COLO668 (cell line): ENCODE measurements around the gene POP4.
"Not testable (repeated sequence)": the region's sequence is repeated elsewhere in the genome, so short reads cannot be mapped to it uniquely, and the experiment has no call there.

Experiments
- DNase-seq: peaks from one replicate; lab custom pipeline; 2025; ENCODE audit not compliant: unreplicated experiment; lab: John Stamatoyannopoulos, UW

Gene POP4

DNA sequence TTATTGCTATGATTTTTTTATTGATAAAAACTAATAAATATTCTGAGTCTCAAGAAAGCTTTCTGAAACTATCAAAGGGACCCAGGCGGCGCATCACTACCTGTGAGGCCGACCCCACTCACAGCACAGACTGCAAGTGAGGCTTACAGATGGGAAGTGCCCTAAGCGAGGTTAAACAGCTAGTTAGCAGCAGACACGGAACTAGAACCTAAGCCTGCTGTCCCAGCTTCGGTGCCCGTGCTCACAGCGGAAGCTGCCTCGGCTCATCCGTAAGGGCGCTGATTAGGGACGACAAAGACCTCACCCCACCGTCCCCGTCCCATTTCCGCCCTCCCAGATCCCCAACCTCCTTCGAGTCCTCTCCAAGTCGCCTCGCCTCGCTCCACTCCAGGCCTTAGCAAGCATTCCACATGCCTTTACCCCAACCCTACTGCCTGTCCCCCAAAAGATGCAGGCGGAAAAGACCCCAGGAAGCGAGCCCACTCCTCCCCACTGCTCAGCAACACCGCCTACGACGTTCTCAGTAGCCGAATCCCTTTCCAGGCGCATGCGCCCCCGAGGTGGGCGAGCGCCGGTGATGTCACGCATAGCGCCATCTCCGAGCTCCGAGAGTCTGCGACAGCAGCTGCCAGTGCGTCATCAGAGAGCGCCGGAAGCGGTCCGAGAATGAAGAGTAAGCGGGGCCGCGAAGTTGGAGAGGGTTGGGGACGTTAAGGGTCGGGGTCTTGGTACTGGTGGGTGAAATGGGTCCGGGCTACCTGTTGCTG lies at the start of gene POP4:
TSS of gene POP4 (plus strand) at position 631 of the 767 bp plus-strand sequence. CDS start at position 667, 36 bp downstream.
- DNase-seq, result peak; percentile 97

DNA sequence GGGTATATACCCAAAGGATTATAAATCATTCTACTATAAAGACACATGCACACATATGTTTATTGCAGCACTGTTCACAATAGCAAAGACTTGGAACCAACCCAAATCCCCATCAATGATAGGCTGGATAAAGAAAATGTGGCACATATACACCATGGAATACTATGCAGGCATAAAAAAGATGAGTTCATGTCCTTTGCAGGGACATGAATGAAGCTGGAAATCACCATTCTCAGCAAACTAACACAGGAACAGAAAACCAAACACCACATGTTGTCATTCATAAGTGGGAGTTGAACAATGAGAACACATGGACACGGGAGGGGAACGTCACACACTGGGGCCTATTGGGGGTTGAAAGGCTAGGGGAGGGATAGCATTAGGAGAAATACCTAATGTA lies 47.0 kb upstream of the POP4 start:
- DNase-seq, result not testable (repeated sequence)

DNA sequence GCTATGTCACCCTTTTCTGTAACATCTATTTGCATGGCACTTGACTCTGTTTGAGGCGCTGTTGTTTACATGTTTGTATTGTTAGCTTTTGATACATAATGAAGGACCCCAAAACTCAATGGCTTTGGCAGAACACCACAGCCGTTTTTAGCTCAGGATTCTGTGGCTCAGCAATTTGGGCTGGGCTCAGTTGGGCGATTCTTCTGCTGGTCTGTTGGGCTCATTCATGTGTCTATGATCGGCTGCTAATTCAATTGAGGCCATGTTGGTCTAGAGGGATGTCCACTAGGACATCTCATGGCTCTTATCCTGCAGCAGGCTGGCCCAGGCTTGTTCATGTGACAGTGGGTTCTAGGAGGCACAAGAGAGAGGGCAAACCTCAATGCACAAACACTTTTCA lies 46.3 kb upstream of the POP4 start:
- no peak for DNase-seq

- no peak for DNase-seq
Observed at GRCh38 chr19:29560313-29561075, 45.6 kb upstream of the POP4 start.

GRCh38 chr19:29561601-29562000 lies 44.5 kb upstream of the POP4 start:
- DNase-seq, result no peak

DNA sequence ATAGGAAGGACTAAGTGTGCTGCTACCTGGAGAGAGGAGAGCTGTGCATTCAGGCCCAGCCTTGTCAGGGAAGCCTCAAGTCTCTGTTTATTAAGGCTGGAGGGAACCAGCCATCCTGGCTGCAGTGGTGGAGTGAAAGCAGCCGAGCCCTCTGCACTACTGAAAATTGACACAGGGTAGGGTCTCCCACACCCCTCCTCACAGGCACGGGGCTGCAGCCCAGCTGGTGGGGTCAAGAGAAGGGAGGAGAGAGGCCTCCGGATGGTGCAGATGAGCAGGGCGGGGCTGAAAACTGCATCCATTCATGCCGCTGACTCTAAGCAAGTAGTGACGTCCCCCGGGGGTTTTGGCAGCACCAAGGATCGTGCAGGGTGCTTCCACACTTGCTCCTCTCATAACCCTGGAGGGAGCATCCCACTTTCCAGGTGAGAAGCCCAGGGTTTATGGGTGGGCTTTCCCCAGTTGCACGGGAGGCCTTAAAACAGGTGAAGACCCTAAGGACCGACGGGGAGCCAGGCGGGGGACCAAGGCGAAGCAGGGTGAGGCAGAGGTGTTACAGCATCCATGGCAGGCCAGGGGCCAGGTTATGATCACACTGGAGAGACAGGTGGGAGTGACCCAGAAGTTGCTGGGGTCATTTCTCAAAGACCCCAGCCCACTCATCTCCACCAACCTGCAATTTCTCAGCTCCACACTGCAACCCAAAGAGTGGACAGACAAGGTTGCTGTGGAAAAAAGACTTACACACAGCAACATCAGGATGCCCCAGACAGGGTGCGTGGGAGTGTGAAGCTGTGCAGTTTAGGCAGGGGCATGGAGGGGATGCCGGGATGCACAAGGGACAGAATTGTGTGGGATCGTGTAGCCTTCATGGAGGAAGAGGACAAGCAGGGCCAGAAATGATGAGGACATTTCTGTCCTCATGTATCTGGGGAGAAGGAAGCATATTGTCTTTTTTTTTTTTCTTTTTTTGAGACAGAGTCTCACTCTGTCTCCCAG lies 43.5 kb upstream of the POP4 start:
- no peak for DNase-seq

DNA sequence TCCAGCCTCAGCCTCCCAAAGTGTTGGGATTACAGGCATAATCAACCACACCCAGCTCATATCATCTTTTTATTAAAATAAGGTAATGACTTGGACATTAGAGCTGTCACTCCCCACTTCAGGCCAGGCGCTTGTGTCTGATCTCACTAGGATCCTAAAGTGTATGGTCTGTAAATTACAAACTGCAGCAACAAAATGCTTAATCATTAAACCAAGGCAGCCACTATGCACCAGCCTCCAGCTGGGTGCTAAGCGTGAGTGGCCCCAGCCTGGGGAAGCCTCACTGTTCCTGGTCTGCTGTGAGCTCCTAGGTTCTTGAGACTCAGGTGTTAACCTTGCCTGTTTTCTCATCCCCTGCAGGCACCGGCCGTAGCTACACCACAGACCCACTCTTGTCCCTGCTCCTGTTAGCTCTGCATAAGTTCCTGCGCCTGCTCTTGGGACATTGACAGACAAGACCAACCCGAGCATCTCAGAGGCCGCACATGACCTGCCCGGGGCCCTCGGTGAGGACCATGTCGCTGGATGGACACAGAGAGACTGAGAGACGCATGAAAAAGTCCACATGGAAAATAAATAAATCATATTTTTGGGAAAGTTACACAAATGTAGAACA lies 42.5 kb upstream of the POP4 start:
- DNase-seq, result no peak

GRCh38 chr19:29564574-29565005 lies 41.5 kb upstream of the POP4 start:
- peak; percentile 6 for DNase-seq

- DNase-seq, result no peak
Observed at GRCh38 chr19:29565171-29565570, 40.9 kb upstream of the POP4 start.

- DNase-seq, result no peak
Observed at GRCh38 chr19:29566496-29567054, 39.5 kb upstream of the POP4 start.

- DNase-seq, result no peak
Observed at GRCh38 chr19:29567366-29567915, 38.6 kb upstream of the POP4 start.

GRCh38 chr19:29568036-29569025 lies 37.8 kb upstream of the POP4 start:
- DNase-seq, result no peak

DNA sequence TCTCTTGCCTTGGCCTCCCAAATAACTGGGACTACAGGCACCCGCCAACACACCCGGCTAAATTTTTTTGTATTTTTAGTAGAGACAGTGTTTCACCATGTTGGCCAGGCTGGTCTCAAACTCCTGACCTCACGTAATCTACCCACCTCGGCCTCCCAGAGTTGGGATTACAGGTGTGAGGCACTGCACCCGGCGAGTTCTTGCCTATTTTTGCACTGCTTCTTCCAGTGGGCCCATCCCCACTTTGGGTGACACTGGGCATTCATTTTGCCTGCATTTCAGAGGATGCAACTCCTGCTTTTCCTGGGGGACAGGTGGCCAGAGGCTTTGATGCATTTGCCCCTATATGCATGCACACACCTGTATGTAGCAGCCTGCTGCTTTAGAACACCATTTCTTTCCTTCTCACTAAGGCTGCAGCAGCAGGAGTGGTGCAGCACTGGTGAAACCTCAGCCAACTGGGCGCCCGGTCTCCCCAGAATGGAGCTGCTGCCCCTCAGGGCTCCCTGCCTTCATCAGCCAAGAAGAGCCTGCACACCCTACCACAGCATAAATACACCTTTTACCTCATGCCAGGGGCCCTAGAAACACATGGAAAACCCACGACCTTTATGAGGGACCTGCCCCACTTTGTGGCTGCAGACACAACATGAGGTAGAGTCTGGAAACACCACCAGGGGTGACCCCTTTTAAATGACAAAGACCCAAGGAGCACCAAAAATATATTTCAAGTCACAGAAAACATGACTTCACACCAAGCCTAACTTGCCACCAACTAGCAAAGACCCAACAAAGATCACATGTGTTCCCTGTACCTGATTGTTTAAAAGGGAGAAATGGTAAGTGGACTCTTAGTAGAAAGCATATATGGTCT lies 36.8 kb upstream of the POP4 start:
- DNase-seq, result no peak

DNA sequence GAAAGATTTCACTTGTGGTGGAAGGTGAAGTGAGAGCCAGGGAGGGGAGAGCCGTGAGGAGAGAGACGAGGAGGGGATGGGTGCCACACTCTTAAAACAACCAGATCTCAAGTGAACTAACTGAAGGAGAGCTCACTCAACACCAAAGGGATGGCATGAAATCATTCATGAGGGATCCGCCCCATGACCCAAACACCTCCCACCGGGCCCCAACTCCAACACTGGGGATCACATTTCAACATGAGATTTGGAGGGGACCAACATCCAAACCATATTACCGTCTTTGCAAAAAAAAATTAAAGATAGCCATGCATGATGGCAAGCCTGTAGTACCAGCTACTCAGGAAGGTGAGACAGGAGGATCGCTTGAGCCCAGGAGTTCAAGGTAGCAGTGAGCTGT lies 34.9 kb upstream of the POP4 start:
- no peak for DNase-seq

DNA sequence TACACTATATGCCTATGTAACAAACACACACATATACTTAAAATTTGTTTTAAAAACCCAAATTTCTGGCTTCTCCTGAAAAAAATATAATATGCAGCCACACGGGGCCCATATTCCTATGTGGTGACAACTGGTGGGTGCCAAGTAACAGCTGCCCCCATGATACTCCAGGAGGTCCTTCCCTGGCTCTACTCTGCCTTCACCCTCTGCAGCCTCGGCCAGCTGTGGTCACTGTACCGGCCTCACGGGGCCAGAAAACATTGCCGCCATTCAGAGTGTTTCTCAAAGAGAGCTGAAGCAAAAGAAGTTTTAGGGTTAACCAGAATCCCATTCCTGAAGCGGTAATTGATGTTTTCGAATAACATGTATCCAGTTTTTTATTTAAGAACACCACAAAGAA lies 32.6 kb upstream of the POP4 start:
- DNase-seq, result no peak

- DNase-seq, result no peak
Observed at GRCh38 chr19:29574510-29574909, 31.6 kb upstream of the POP4 start.

DNA sequence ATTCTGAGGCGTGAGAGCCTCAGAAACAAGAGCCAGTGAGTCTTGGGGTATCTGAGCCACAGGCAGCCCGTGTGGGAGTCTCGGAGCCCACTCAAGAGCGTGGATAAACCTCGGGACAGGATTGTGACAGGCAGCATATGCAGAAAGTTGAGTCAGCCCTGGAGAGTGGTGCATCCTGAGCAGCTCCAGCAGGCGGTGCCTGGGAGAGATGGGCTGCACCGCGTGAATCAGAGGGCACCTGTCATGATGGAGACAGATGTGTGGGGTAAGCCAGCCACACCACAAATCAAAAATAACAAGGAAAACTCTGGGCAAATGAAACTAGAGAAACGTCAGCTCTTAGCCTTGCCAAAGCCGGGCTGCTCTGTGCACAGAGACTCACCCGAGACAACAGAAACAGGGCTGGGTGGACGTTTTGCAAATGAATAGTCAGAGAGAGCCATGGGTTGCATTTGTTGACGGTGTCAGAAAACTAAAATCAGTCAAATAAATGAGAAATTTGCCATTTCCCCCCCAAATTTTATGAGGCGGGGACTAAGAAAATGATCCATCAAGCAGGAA lies 30.0 kb upstream of the POP4 start:
- no peak for DNase-seq
